GM06990 (cell line): ENCODE data around the gene BICDL2.
"Not testable (repeated sequence)": the region's sequence is repeated elsewhere in the genome, so short reads cannot be mapped to it uniquely, and the experiment has no call there.

Experiments used
- DNase-seq: peaks from one replicate; pipeline ENCODE4 v3.0.0-alpha.2; 2011; ENCODE audit not compliant: insufficient read length; ENCODE audit errors: extremely low read depth
- H3K27me3 ChIP-seq: replicated peaks from 2 replicates; pipeline ENCODE4 v1.6.0; 2011; ENCODE audit warnings: low read length; ENCODE audit not compliant: control insufficient read depth, insufficient read depth
- H3K36me3 ChIP-seq: 2 replicates; pipeline ENCODE4 v1.5.1; 2011; ENCODE audit warnings: low read length; ENCODE audit not compliant: control insufficient read depth, insufficient read depth
- H3K4me3 ChIP-seq: replicated peaks from 2 replicates; pipeline ENCODE4 v1.5.1; 2011; ENCODE audit warnings: low read depth, mild to moderate bottlenecking, control low read depth, low read length
- CTCF ChIP-seq: IDR thresholded peaks from 2 replicates; pipeline ENCODE4 v1.5.1; 2011; ENCODE audit warnings: low read length, control low read depth, mild to moderate bottlenecking, inconsistent platforms; ENCODE audit not compliant: insufficient read depth, poor library complexity, severe bottlenecking

Gene BICDL2

GRCh38 chr16:3059723-3060242 lies 23.0 kb upstream of the BICDL2 start:
- TF ChIP-seq CTCF: no peak
- Histone ChIP-seq H3K27me3 (no peaks in the 10 kb centered on the region), H3K4me3 (peak overlapping the region; percentile 98), H3K36me3 (no peaks in the 10 kb centered on the region; the same call in 1 of the 2 replicates)
- DNase-seq: no peak

GRCh38 chr16:3059041-3059722 lies 22.4 kb upstream of the BICDL2 start:
- no peaks in the 10 kb centered on the region; the same call in 1 of the 2 replicates for H3K36me3 ChIP-seq
- TF ChIP-seq CTCF: peak; percentile 38
- DNase-seq: peak; percentile 88
- H3K27me3 ChIP-seq: no peaks in the 10 kb centered on the region
- peak overlapping the region; percentile 98 for H3K4me3 ChIP-seq

DNA sequence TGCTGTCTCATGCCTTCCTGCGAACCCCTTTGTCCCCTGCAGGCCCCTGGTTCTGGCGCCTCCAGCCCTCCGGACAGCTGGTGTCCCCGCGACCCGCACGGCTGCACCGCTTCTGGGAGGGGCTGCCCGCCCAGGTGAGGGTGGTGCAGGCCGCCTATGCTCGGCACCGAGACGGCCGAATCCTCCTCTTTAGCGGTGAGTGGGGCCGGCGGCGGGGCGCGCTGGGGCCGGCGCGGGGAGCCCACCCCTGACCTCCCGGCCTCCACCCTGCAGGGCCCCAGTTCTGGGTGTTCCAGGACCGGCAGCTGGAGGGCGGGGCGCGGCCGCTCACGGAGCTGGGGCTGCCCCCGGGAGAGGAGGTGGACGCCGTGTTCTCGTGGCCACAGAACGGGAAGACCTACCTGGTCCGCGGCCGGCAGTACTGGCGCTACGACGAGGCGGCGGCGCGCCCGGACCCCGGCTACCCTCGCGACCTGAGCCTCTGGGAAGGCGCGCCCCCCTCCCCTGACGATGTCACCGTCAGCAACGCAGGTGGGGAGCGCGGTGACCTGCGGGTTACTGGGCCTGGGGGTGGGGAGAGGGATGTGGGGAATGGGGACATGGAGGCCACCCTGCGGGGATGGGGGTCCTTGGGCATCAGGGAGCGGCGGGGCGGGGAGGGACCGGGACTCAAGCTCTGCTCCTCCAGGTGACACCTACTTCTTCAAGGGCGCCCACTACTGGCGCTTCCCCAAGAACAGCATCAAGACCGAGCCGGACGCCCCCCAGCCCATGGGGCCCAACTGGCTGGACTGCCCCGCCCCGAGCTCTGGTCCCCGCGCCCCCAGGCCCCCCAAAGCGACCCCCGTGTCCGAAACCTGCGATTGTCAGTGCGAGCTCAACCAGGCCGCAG lies 21.6 kb upstream of the BICDL2 start:
- Histone ChIP-seq H3K4me3 (peak overlapping the region; percentile 98), H3K27me3 (no peaks in the 10 kb centered on the region), H3K36me3 (no peaks in the 10 kb centered on the region; the same call in 1 of the 2 replicates)
- DNase-seq: peak; percentile 53
- TF ChIP-seq CTCF: peak; percentile 54

GRCh38 chr16:3057181-3058138 lies 20.7 kb upstream of the BICDL2 start:
- H3K4me3 ChIP-seq: peak overlapping the region; percentile 98
- H3K36me3 ChIP-seq: no peaks in the 10 kb centered on the region; the same call in 1 of the 2 replicates
- DNase-seq: no peak
- H3K27me3 ChIP-seq: no peaks in the 10 kb centered on the region
- TF ChIP-seq CTCF: no peak

DNA sequence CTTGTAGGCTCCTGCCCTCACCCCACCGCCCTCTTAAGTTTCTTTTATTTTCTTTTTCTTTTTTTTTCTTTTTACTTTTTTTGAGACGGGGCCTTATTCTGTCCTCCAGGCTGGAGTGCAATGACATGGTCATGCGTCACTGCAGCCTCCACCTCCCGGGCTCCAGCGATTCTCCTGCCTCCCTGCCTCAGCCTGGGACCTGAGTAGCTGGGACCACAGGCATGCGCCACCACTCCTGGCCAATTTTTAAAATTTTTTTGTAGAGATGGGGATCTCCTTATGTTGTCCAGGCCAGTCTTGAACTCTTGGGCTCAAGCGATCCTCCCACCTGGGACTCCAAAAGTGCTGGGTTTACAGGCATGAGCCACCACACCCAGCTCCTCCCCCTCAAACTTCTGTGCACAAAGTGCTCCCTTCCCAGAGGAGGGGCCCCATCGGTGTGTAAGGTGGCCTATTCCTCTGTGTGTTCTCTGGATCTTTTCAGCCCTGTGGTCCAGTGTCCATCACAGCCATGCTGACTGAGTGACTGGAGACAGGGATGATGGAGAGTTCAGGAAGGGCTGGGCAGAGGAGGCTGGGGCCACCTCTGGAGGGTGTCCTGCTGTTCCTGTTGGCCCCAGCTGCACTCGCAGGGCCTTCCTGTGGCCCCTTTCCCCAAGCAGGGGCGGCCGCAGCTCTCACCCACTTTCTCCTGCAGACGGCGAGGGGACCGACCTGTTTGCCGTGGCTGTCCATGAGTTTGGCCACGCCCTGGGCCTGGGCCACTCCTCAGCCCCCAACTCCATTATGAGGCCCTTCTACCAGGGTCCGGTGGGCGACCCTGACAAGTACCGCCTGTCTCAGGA lies 19.8 kb upstream of the BICDL2 start:
- H3K27me3 ChIP-seq: no peaks in the 10 kb centered on the region
- no peak for DNase-seq
- no peak for TF ChIP-seq CTCF
- H3K36me3 ChIP-seq: no peaks in the 10 kb centered on the region; the same call in 1 of the 2 replicates
- no peak overlapping the region for H3K4me3 ChIP-seq

- not testable (repeated sequence) for H3K36me3 ChIP-seq, DNase-seq, H3K27me3 ChIP-seq, H3K4me3 ChIP-seq
These were observed 19.0 kb upstream of the BICDL2 start for GRCh38 chr16:3055734-3056115.
